GM18873 (cell line): ENCODE results near the gene DDX10.

Experiments used
- ATAC-seq: cut with Tn5 transposase; IDR thresholded peaks from one replicate; pipeline ENCODE4 v1.9.1; 2021; ENCODE audit warnings: mild to moderate bottlenecking, moderate library complexity, moderate number of reproducible peaks; ENCODE audit not compliant: unreplicated experiment, low FRiP score

DDX10 gene

DNA sequence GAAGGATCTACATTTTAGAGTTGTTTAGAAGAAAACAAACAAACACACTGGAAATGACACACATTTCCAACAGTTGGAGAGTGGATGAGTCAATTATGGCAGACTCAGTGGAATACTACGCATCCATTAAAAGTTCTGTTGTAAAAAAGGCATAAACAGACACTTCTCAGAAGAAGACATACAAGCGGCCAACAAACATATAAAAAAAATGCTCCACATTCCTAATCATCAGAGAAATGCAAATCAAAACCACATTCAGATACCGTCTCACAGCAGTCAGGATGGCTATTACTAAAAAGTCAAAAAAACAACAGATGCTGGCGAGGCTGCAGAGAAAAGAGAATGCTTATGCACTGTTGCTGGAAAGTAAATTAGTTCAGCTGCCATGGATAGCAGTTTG, 298.2 kb downstream of the DDX10 start:
- no peak for ATAC-seq

DNA sequence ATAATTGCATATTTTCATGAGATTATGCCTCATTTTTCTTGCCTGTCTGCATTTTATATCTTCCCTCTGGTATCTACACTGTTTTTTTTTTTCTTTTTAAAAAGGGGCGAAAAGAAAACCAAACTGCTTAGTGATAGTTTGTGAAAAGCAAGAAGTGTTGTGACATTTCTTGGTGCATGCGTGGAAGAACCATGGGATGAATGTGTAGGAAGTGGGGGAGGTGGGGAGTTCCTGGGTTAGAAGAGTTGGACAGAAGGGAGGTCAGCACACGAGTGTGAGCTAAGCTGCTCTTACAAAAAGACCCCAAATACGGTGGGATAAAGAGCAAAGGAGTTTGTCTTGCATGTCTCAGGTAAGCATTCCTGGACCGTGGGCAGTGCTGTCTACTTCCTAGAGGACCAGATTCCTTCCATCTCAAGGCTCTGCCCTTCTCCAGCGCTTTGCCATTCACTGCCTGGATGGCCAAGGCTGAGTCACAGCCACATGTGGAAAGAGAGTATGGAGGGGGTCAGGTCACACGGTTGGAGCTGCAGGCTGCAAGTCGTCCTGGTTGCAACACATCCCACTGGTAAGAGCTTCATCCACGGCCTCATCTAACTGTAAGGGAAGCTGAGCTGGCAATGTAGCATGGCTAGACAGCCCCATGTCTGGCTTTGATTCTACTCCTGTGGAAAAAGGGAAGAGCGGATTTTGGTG, 300.6 kb downstream of the DDX10 start:
- no peak for ATAC-seq

DNA sequence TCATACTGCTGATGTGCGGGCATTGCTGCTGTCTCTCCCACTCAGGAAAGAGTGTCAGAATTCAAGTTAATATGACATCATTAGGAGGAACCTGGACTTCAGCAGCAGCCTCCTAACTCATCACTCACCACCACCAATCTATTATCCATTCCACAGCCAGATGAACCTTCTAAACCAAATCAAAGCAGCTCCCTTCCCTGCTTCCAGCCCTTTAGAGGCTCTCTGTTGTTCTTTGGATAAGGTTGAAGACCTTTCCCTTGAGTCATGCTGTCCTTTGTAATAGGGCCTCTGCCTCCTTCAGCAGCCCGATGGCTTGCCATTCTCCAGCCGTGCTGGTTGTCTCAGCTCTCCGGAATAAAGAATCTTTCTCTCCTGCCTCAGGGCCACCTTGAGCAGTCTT, 301.3 kb downstream of the DDX10 start:
- no peak for ATAC-seq

- no peak for ATAC-seq
These were observed 302.1 kb downstream of the DDX10 start for GRCh38 chr11:108966978-108967377.

DNA sequence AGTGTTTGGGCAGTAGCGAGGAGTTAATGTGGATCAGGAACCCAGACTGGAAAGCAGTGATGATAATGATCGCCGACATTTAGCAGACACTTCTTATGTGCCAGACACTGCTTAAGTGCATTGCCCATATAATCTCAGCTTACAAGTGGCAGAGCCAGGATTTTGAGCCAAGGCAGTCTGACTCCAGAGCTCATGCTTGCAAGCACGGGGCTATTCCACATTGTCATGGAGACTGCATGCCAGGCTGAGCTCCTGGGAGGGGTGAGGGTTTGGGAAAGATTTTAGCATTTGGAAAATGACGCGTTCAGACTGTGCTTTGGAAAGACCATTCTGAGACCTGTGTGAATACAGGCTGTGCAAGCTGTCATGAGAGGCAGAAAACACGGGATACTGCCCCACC, 302.7 kb downstream of the DDX10 start:
- no peak for ATAC-seq

- ATAC-seq = no peak
These were observed 305.5 kb downstream of the DDX10 start for GRCh38 chr11:108970221-108970991.

- no peak for ATAC-seq
These were observed 308.7 kb downstream of the DDX10 start for GRCh38 chr11:108973402-108974162.

GRCh38 chr11:108975026-108975425, 310.2 kb downstream of the DDX10 start:
- no peak for ATAC-seq

DNA sequence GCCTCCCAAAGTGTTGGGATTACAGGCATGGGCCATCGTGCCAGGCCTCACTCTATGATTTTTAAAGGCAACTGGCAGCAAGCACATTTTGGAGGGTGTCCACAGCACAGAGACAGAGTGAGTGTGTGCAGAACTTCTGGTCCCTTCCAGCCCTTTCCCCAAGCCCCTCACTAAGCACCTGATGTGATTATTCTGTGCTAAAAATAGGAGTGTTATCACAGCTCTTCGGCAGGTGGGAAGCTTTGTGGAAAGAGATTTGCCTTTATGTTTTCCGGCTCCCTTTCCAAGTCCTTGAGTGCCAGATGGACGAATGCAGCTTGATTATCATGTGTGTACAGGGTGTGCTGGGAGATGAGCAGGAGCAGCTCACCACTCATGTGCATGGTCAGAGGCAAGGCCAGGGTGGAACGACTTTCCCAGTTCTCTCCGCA, 310.8 kb downstream of the DDX10 start:
- no peak for ATAC-seq

DNA sequence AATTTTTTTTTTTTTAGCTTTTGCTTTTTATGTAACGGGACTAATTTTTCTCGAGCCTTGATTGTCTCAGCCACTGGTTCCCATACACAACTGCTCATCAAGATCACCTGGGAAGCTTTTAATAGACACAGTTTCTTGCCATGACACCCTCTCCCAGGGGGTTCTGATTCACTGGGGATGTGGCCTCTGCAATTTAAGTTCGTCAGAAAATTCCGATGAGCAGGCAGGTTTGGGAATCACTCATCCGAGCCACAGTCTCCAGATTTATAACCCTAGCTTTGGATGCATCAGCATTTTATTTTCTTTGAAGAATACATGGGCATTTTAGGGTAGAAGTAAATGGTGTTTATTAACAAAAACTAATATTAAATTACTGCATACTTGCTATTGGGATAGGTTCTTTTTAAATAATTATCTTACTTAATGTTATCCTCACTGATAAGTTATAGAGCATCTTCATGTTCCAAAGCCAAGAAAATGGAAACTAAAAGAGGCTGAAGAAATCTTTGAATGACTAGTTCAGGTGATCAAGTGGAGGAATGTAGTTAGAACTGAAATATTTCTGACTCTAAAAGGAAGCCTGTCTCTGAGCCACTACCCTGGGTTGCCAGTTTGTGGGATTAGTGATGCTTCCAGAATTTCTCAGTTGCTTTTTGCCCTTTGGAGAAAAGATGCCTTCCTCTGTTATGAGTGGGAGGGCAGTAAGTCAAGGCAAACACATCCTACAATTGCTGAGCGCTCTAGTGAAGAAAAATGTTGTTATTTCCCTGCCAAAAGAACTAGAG, 319.0 kb downstream of the DDX10 start:
- ATAC-seq = no peak

- ATAC-seq = no peak
These were observed 319.7 kb downstream of the DDX10 start for GRCh38 chr11:108984523-108984922.

GRCh38 chr11:108985236-108985944, 320.5 kb downstream of the DDX10 start:
- ATAC-seq = no peak

- ATAC-seq = no peak
These were observed 321.0 kb downstream of the DDX10 start for GRCh38 chr11:108985945-108986279.
